Stomach (tissue), 4 donors: Measurements from ENCODE around the gene ATG4D.
"Not testable (repeated sequence)": the region's sequence is repeated elsewhere in the genome, so short reads cannot be mapped to it uniquely, and the experiment has no call there.

ENCODE experiments used
- POLR2A ChIP-seq, 4 donors: fragments of 450-650 bp; IDR thresholded peaks; one replicate each; pipeline ENCODE4 v1.6.1; 2016; ENCODE audit warnings: antibody characterized with exemption in 4 of 4, control low read depth in 2 of 4, mild to moderate bottlenecking in 1 of 4, moderate library complexity in 1 of 4
- POLR2AphosphoS5 ChIP-seq, 3 donors: sonication (generic); formaldehyde crosslinking; IDR thresholded peaks; one replicate each; pipeline ENCODE4 v1.6.1; 2016; ENCODE audit warnings: antibody characterized with exemption in 3 of 3
- TF ChIP-seq, protein P1 (sequence below), 7 experiments: fragments of 450-650 bp in 4 of 7; fragments of 200-600 bp in 3 of 7; sonication (generic) in 3 of 7; IDR thresholded peaks; one replicate each; pipeline ENCODE4 v1.5.1; 2016 to 2019; ENCODE audit warnings: antibody characterized with exemption in 7 of 7, control low read depth in 2 of 7, mild to moderate bottlenecking in 1 of 7

DNA sequence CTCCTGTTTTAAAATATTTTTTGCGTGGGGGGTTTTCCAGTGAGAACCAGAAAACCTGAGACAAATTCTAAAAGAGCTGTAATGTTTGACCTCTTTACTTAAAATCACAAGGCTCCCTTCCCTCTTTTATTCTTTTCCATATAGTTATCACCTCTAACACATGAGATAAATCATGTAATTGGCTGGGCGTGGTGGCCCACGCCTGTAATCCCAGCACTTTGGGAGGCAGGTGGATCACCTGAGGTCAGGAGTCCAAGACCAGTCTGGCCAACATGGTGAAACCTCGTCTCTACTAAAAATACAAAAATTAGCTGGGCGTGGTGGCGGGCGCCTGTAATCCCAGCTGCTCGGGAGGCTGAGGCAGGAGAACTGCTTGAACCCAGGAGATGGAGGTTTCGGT is 7.3 kb downstream of the ATG4D start:
- TF ChIP-seq, protein P1, sequence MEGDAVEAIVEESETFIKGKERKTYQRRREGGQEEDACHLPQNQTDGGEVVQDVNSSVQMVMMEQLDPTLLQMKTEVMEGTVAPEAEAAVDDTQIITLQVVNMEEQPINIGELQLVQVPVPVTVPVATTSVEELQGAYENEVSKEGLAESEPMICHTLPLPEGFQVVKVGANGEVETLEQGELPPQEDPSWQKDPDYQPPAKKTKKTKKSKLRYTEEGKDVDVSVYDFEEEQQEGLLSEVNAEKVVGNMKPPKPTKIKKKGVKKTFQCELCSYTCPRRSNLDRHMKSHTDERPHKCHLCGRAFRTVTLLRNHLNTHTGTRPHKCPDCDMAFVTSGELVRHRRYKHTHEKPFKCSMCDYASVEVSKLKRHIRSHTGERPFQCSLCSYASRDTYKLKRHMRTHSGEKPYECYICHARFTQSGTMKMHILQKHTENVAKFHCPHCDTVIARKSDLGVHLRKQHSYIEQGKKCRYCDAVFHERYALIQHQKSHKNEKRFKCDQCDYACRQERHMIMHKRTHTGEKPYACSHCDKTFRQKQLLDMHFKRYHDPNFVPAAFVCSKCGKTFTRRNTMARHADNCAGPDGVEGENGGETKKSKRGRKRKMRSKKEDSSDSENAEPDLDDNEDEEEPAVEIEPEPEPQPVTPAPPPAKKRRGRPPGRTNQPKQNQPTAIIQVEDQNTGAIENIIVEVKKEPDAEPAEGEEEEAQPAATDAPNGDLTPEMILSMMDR (IDR thresholded peaks at IDR 0.05): not testable (repeated sequence)
- not testable (repeated sequence) for TF ChIP-seq POLR2AphosphoS5, POLR2A (IDR thresholded peaks at IDR 0.05)
